Activated T-helper 9 cell treated with anti-CD3 and anti-CD28 coated beads, Interleukin-2, amount 50 U/mL, for 16 hours (primary cell): ENCODE measurements around the gene CLASP1.
"Not testable (repeated sequence)": the region's sequence is repeated elsewhere in the genome, so short reads cannot be mapped to it uniquely, and the experiment has no call there.

Experiments
- DNase-seq: peaks from one replicate; pipeline ENCODE4 v3.0.0-alpha.2; 2020; ENCODE audit warnings: low read depth

Gene CLASP1

DNA sequence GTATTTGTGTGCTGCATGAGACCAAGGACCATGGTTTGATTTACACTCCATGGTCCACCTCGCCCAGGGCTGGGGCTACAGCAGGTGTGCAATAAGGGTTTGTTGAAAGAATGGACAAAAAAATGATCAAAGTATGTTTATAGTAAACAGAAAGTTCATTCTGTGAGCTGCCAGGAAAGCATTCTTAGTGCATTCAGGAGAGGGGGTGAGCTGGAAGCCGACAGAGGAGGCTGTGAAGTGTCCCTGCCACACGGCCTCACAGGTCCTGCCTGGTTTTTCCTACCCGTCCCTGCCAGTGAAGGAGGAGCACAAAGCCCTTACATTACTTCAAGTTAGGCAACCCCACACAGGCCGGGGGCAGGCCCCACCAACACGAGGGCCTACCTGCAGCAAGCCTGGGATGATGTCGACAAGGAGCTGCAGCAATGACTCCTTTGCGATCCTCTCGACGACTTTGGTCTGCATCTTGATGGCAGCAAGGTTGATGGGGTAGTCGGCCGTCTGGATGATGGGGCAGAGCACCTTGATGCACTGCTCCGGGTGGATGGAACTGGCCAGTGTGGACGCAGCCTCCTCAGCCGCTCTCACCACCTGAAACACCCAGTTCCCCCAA is 301.0 kb downstream of the CLASP1 start:
- DNase-seq = no peak

DNA sequence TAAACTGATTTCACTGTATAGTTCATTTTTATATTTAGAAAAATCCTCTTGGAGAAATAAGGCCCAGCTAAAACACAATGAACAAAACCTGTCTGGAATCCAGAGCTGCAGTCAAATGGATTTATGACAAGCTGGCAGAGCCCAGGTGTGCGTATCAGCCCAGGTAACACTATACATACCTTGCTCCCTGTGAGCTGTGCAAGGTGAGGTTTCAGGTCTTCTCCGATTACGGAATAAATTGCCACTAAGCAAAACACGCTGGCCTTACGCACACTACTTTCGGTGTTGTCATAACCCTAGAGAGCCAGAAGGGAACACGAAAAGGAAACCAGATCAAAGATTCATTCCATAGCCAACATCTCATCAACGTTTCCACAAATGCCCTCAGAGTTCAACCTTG is 302.4 kb downstream of the CLASP1 start:
- DNase-seq = no peak

GRCh38 chr2:121346407-121346806 is 302.9 kb downstream of the CLASP1 start:
- DNase-seq = no peak

DNA sequence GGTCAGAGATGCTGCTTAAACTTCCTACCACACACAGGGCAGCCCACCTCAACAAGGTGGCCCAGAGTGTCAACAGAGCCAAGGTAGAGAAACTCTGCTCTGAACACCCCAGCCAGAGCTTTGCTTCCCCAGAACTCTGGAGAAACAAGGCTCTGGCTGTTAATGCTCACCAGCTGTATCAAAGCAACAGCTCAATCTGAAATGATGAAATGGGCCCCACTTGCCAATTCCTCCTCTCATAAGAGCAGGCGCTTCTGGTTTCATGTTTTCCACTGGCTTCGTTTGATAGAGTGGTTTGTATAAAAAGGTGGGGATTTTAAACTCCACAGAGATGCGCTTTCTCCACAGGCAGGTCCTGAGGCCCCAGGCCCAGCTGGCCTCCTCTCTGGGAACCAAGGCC is 303.4 kb downstream of the CLASP1 start:
- no peak for DNase-seq

GRCh38 chr2:121345101-121345500 is 304.2 kb downstream of the CLASP1 start:
- DNase-seq = no peak

DNA sequence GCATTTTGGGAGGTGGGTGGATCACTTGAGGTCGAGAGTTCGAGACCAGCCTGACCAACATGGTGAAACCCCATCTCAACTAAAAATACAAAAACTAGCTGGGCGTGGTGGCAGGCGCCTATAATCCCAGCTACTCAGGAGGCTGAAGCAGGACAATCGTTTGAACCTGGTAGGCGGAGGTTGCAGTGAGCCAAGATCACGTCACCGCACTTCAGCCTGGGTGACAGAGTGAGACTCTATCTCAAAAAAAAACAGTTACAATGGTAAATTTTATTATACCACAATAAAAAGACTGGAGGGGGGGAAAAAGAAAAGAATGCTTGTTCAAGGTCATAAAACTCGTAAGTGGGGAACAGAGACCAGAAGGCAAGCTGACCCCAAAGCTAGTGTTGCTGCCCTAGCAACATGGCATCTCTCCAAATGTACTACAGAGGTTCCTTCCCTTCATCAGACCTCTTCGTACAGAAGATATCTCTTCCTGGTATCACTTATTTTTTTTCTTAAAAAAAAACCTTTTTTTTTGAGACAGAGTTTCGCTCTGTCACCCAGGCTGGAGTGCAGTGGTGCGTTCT is 305.3 kb downstream of the CLASP1 start:
- DNase-seq = not testable (repeated sequence)

DNA sequence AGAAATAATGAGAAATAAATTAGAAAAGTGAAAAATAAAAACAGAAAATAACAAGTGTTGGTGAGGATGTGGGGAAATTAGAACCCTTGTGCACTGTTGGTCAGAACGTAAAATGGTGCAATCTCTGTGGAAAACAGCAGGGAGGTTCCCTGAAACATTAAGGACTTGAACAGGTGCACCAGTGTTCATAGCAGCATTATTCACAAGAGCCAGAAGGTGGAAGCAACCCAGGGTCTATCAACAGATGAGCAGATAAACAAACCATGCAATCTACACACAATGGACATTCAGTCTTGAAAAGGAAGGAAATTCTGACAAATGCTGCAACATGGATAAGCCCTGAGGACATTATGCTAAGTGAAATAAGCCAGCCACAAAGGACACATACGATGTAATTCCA is 306.1 kb downstream of the CLASP1 start:
- no peak for DNase-seq

- DNase-seq = no peak
Observed at GRCh38 chr2:121342751-121343150, 306.5 kb downstream of the CLASP1 start.

DNA sequence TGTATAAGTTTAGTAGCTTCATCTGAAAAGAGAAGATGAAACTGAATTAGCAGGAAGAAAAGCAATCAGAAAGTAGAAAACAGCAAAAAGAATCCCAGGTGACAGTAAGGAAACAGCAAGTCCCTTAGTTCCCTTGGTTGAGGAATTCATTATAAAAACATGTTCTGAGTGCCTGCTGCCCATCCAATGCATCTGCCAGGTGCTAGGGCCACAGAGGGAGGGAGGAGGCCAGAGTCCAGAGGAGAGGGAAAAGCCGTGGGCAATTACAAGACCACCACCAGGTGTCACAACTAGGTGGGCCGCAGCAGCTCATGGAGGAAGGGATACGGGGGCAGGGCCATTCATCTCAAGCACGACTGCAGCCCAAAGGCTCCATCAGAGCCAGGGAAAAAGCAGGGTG is 308.3 kb downstream of the CLASP1 start:
- no peak for DNase-seq

DNA sequence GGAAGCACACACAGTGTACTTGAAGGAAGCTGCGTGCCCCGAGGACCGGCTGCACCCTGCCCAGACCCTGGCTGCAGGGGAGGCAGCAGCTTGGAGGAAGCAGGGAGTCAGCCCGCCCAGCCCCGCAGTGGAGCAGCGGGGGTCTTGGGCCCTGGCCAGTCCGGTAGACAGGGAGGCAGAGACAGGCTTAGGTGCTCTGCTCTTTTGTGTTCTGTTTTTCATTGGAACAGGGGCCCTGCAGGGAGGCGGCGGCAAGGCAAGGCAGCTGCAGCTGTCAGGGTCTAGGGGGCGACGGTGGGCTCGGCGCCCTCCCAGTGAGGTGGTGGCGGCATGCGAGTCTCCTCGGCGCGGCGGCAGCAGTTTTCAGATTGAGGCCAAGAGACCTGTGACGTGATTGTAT is 311.0 kb downstream of the CLASP1 start:
- no peak for DNase-seq

- no peak for DNase-seq
Observed at GRCh38 chr2:121336528-121337294, 312.6 kb downstream of the CLASP1 start.

DNA sequence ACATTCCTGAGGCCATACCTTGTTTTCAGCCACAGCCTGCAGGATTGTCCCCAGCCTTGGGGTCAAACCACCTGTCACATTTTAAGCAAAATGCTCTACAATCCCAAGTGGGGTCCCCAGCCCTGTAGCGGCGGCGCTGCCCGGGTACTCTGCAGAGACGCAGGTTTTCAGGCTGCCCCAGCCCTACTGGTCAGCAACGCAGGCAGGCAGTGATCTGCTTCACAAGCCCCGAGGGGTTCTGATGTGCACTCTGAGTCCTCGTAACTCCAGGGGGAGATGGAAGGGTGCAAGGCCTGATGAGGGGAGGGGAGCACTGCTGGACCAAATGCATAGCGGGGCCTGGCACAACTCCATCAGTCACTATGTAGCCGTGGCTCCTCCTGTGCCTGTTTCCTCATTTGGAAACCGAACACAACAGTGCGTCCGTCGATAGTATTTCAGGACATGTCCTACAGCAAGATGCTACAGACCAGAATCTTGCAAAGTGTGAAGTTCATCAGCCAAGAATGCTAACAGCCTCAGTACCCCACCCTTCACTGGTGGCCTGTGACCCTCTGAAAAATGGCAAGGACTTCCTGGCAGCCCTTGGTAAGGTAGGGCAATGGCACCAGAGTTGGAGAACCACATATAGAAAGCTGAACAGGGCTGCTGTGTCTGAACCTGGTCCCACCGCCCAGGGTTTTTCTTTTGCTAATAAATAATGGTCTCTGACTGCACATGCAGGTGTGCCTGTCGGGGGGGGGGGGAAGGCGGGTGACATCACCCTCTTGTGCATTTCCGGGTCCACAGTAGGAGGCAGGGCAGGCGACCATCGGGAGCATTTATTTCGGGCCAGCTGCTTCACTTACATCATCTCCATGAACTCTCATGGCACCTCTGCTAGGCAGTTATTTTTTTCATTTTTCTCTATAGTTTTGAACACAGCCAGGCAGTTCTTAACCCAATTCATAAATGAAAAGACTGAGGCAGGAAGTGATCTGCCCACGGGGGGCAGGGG is 313.7 kb downstream of the CLASP1 start:
- no peak for DNase-seq

GRCh38 chr2:121334581-121335293 is 314.5 kb downstream of the CLASP1 start:
- DNase-seq = no peak

GRCh38 chr2:121333834-121334558 is 315.3 kb downstream of the CLASP1 start:
- DNase-seq = no peak

DNA sequence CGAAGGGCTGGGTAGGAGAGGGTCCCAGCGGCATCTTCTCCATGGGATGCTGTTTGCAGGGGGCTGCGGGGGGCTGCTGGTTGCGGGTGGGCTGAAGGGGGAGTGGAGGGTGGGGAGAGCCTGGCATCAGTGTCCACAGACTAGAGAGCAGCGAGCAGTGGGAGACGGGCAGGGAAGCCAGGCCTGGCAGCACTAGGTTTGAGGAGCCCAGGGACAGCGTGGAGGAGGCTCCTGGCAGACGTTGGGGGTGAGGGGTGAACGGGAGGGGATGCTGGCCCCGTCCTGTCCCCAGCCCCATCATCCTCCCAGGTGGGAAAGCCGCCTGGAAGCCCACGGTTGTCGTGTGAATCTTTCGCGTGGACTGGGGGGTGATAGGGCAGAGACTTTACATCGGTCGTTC is 316.0 kb downstream of the CLASP1 start:
- DNase-seq = no peak

GRCh38 chr2:121331324-121331723 is 317.9 kb downstream of the CLASP1 start:
- not testable (repeated sequence) for DNase-seq

DNA sequence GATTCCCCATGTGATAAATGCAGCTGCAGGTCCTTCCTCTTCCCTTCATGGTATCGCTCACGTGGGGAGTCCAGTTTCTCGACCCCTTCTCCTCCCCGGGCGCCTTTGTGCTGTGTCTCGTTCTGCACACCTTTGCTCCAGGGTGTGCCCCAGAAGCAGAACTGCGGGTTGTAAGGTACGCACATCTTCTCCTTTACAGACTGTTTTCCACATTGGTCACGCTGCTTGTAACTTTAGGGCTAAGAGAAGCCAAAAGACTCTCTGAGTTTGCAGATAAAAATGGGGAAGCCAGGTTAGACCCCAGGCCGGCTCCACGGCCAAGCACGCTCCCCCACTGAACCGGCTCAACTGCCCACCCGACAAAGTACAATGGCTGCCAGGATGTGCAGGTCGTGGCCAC is 318.3 kb downstream of the CLASP1 start:
- no peak for DNase-seq

- DNase-seq = no peak
Observed at GRCh38 chr2:121329786-121330185, 319.5 kb downstream of the CLASP1 start.

- no peak for DNase-seq
Observed at GRCh38 chr2:121326628-121327027, 322.6 kb downstream of the CLASP1 start.

DNA sequence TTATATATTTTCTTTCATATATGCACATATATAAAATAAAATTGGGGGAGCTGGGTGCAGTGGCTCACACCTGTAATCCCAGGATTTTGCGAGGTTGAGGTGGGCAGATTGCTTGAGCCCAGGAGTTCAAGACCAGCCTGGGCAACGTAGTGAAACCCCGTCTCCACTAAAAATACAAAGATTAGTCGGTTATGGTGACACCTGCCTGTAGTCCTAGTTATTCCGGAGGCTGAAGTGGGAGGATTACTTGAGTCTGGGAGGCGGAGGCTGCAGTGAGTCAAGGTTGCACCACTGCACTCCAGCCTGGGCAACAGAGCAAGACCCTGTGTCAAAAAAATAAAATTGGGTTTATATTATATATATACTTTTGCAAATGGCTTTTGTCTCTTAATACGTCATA is 324.7 kb downstream of the CLASP1 start:
- no peak for DNase-seq

DNA sequence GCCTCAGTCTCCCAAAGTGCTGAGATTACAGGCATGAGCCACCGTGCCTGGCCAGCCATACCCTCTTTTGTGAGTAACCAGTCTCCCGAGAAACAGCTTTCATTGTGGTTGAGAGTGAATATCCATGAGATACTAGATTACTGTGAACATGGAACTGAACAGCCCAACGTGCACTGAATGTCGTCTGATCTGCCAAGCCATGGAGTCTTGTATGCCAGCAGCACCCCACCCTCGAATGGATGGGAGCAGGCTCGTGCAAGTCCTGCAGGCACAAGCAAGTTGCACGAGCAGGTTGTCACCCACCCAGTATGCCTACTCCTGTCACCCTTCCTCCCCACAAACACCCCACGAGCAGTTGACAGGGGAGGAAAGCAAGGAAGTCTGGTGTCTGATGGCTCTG is 327.8 kb downstream of the CLASP1 start:
- no peak for DNase-seq
